SH-SY5Y (cell line): ENCODE measurements around the gene PADI2.

ENCODE experiments used
- GATA2 ChIP-seq: IDR thresholded peaks from 2 replicates; pipeline ENCODE4 v1.6.1; 2011; ENCODE audit warnings: mild to moderate bottlenecking, low read depth, low read length
- GATA3 ChIP-seq: IDR thresholded peaks from 2 replicates; pipeline ENCODE4 v1.6.1; 2011; ENCODE audit warnings: low read depth, mild to moderate bottlenecking, low read length, moderate library complexity

The PADI2 gene

GRCh38 chr1:17070163-17070525 lies 49.1 kb downstream of the PADI2 start:
- TF ChIP-seq GATA2, result no peak
- TF ChIP-seq GATA3, result no peak

GRCh38 chr1:17069452-17070162 lies 49.6 kb downstream of the PADI2 start:
- no peak for TF ChIP-seq GATA2
- no peak for TF ChIP-seq GATA3

- TF ChIP-seq GATA2 (no peak), GATA3 (no peak)
Measured at GRCh38 chr1:17068789-17069188, 50.5 kb downstream of the PADI2 start.

- TF ChIP-seq GATA3, result no peak
- TF ChIP-seq GATA2, result no peak
Measured at GRCh38 chr1:17067465-17068240, 51.6 kb downstream of the PADI2 start.

- TF ChIP-seq GATA3 (no peak), GATA2 (no peak)
Measured at GRCh38 chr1:17067069-17067426, 52.2 kb downstream of the PADI2 start.

GRCh38 chr1:17066361-17067068 lies 52.7 kb downstream of the PADI2 start:
- TF ChIP-seq GATA3 (no peak), GATA2 (no peak)

DNA sequence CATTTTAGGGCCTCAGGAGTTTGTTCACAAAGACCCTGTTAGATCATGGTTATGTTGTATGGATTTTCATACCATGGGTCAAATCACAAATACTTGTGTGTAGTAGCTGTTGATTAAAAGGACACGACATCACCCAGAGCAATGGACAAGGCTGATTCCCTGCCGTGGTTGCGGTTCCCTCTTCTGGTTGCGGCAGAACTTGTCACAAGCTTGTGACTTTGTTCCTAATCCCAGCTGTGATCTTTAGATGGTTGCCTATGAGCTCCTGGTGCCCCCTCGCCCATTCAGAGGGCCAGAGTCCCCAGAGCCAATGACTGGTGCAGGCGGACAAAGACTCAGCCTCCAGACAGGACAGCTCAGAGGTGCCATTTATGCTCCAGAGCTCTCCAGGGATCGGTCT lies 53.6 kb downstream of the PADI2 start:
- TF ChIP-seq GATA2 (no peak), GATA3 (no peak)

DNA sequence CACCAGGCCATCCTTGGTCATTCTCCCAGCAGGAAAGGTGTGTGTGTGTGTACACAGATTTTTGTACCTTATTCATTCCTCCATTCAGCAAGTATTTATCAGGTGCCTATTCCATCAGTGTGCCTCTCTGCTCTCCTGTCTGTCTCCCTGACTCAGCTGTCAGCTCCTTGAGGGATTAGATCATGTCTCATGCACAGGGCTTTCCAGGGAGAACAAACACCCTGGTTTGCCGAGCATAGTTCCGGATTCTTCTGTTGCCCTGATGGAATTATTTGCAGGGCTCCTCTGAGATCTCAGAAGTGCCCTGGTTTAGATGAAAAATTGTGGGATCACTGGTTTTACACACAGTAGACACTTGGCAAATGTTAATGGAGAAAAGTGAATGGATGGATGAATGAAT lies 57.4 kb downstream of the PADI2 start:
- no peak for TF ChIP-seq GATA2
- TF ChIP-seq GATA3, result no peak

DNA sequence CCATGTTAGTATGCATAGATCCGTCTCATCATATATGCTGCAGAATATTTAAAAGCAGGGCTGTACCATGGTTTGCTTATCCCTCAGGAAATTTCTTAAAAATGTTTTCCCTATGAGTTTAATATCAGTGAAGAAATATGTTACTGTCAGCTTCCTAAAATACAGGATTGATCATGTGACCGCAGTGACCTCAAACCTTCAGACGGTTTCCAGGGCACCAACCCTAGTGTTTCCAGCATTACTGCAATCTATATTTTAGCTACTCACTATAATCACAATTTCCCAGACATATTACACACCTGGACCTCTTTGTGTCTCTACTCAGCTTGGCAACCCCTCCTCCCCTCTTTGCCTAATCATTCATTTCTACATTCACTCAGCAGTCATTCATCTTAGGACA lies 57.8 kb downstream of the PADI2 start:
- TF ChIP-seq GATA3 (no peak), GATA2 (no peak)

GRCh38 chr1:17060306-17060749 lies 58.9 kb downstream of the PADI2 start:
- TF ChIP-seq GATA3 (no peak), GATA2 (no peak)

DNA sequence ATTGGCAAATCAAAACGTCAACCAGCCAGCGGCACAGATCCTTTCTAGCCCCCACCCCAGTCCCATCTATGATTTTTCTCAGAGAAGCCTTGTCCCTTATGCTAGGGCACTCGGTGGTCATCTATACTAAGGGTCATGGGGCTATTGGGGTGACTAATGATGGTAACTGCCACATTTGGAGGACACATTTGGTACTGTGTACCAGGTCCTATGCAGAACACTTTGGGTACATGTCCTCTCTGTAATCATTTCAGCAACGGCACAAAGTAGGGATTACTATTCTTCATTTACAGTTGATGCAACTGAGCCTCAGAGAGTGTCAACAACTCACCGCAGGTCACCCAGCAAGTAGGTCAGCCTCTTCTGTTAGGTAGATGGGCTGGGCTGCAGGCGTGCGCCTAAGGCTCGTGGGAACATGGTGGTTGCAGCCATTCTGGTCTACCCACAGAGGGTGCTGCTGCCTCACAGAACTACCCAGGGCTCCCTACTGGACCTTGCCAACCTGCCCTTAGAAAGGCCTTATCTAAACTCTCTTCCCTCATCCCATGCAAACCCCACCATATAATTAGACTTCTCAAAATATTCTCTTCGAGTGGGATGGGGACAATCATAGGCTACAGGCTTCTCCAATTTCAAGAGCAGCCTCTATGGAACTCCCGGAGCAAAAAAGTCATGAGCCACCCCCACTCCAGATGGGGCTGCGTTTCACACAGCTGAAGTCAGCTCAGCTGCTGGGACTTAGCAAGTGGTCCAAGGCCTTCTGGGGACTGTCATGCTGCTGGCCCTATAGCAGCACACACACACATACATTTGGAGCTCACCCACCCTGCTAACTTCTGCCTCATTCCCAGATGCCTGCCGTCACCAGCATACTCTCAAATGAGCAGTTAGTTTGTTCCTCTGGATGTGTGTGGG lies 59.6 kb downstream of the PADI2 start:
- TF ChIP-seq GATA2 (no peak), GATA3 (no peak)

- TF ChIP-seq GATA3 (no peak), GATA2 (no peak)
Measured at GRCh38 chr1:17056551-17056950, 62.7 kb downstream of the PADI2 start.

GRCh38 chr1:17055801-17056200 lies 63.5 kb downstream of the PADI2 start:
- TF ChIP-seq GATA2 (no peak), GATA3 (no peak)
